HuH-7.5 (cell line): ENCODE data around the gene PODNL1.

Experiments used
- DNase-seq: peaks from one replicate; pipeline ENCODE4 v3.0.0; 2011; ENCODE audit warnings: low spot score

The PODNL1 gene

DNA sequence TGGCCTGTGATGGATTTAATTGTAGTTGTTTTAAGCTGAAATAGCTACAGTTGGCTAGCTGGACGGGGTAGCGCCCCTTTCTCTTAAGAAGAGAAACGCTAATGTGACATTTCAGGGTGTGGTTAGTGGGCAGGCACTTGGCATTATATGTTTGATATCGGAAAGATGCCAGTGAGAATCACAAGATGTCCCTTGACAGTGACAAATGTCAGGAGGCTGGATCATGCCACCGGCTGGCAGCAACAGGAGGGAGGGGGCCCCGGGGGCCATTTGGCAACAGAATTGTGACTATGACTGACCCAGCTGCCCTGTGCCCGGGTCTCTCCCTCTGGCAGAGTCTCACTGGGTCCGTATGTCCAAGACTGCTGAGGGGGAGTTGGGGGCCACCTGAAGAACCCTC, 18.8 kb upstream of the PODNL1 start:
- no peak for DNase-seq

- no peak for DNase-seq
Measured at GRCh38 chr19:13956365-13956744, 18.1 kb upstream of the PODNL1 start.

- DNase-seq, result no peak
Measured at GRCh38 chr19:13955662-13956364, 17.6 kb upstream of the PODNL1 start.

GRCh38 chr19:13954185-13954584, 16.0 kb upstream of the PODNL1 start:
- DNase-seq, result no peak

- no peak for DNase-seq
Measured at GRCh38 chr19:13952931-13953531, 14.8 kb upstream of the PODNL1 start.

- DNase-seq, result peak; percentile 100
Measured at GRCh38 chr19:13952154-13952930, 14.1 kb upstream of the PODNL1 start, which contains the start of gene DCAF15. DCAF15 (plus strand) TSS chr19:13952509; CDS start chr19:13952513, 4 bp downstream.

GRCh38 chr19:13951799-13952153, 13.6 kb upstream of the PODNL1 start:
- no peak for DNase-seq

DNA sequence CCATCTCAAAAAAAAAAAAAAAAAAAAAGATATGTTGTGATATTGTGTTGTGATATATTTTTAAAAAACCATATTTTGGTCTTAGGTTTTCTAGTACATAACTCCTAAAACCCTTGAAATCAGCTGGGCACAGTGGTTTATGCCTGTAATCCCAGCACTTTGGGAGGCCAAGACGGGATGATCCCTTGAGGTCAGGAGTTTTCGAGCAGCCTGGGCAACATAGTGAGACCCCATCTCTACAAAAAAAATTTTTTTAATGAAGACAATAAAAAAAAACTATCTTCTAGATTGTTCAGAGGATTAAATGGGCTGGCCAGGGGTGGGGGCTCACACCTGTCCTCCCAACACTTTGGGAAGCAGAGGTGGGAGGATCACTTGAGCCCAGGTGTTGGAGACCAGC, 12.8 kb upstream of the PODNL1 start:
- DNase-seq, result no peak

DNA sequence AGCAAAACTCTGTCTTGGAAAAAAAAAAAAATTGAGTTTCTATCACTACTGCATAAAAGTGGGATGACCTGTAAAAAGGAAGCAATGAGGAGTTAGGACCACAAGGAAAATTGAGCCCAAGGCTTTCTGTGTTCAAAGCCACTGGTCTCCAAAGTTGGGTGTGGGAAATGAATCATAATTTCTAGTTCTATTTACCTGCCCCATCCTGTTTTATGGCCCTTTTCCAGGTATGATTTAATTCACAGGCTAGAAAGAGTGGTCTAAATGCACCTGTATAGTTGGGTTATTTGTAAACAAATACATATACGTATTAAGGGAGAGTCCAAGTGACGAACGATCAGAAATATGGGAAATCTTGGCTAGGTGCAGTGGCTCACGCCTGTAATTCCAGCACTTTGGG, 8.2 kb upstream of the PODNL1 start:
- no peak for DNase-seq

DNA sequence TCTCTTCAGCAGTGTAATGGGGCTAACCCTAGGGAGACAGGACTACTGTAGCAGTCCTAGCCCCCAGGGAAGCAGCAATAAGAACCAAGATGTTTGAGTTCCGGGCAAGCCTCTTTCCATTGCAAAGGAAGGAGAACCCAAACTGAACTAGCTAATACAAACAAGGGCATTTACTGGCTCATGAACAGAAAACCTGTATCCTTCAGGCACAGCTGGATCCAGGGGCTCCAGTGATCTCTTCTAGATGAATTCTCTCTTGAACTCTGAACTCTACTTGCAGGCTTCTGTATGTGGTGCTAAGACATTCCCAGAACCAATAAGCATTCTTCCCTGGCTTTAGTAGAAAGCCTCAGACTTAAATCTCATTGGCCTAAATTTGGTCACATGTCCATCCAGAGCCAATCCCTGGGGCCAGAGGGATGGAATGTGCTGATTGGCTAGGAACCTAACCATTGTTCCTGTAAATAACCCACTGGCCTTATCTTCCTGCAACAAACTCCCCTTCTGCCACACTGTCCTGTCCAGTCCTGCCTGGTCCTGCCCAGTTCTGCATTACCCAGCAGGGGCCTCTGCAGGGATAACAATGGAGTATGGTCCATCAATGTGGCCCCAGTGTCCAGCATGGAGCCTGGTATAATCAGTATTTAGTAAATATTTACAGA, 3.9 kb upstream of the PODNL1 start:
- DNase-seq, result no peak

DNA sequence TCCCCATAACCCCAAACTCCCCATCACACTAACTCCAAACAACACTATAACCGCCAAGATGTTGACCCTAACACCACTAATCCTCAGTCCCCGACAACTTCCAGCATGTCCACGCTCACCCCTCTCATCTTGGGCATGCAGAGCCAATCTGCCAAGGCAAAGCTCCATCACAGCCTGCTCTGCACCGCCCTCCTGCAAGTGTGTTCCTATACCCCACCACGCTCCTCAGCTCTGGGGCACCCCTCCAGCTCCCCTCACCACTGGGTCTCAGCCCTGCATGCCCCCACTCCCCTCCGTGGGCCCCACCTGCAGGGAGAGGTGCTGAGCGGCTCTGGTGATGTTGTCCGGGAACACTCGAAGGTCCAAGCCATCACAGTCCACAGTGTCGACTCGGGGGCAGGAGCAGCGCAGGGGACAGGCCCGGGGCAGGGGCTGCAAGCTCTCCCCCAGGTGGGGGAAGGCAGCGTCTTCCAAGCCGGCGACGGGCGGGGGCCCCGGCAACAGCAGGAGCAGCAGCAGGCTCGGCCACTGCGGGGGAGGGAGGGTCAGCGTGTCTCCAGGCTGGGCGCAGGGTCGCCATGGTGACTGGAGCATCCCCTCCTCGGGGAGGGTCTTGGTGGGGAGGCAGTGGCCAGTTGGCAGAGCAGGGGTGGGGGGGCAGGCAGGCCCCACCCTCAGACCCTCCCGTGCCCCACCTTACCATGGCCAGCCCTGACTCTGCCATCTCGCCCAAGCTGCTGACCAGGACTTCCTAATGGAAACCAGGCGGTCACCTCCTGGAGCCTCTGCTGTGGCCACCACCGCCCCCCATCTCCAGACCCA, 527 bp downstream of the PODNL1 start:
- DNase-seq, result no peak

DNA sequence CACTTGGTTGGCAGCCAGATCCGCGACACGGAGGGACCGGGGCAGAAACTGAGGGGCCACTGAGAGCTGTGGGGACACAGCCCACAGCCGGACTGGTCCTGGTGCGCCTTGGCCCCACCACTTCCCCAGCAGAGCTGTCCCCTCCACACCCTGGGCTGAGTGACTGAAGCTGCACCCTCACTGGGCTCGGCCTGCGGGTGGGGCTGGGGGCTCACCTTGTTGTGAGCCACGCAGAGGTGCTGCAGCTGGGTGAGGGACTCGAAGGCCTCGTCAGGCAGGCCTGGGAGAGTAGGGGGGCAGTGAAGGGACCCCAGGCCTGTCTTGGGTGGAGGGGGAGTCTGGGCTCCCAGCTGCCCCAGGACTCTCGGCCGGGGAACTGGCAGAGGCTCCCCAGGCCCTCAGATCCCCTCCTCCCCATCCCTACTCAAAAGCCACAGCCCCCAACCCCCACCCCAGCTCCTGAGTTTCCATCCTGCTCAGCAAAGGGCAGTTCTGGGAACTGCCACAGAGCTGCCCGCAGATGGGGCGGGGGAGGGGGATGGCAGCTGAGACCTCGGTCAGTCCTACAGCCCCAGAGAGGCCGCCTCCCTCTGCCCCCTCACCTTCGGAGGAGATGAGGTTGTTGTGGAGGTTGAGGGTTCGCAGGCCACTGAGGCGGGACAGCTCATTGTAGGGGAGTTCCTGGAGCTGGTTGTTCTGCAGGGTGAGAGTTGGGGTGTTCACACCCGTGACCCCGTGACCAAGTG, 2.3 kb downstream of the PODNL1 start:
- no peak for DNase-seq

- no peak for DNase-seq
Measured at GRCh38 chr19:13934785-13935109, 3.5 kb downstream of the PODNL1 start.

DNA sequence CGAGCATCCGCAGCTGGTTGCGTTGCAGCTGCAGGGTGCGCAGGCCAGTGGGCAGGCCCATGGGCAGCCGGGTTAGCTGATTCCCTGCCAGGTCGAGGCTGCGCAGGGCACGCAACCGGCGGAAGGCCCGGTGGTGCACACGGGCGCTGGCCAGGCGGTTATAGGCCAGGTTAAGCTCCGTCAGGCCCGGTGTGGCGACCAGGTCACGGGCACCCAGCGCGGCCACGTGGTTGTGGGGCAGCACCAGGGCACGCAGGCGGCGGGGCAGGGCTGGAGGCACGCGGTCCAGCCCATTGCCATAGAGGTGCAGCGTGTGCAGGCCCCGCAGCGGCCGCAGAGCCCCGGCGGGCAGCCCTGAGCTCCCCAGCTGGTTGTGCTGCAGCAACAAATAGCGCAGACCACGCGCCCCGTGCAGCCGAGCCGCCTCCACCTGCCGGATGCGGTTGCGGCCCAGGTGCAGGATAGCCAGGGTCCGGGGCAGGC, 5.3 kb downstream of the PODNL1 start:
- no peak for DNase-seq

DNA sequence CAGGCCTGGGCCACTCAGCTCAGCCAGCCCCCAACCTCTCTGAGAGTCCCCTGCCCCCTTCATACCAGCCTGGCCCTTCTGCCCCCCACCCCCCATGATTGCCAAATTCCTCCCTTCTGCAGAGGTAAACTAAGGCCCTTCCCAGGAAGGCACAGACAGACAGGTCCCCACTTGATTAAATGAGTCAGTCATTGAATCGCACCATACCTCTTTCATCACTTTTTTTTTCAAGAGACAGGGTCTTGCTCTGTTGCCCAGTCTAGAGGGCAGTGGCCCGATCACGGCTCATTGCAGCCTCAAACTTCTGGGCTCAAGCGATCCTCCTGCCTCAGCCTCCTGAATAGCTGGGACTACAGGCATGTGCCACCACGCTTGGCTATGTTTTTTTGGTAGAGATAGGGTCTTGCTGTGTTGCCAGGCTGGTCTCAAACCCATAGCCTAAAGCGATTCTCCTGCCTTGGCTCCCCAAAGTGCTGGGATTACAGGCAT, 6.0 kb downstream of the PODNL1 start:
- DNase-seq, result no peak

GRCh38 chr19:13931391-13932148, 6.6 kb downstream of the PODNL1 start:
- no peak for DNase-seq

GRCh38 chr19:13930402-13930801, 7.8 kb downstream of the PODNL1 start:
- DNase-seq, result no peak

GRCh38 chr19:13929956-13930355, 8.3 kb downstream of the PODNL1 start:
- no peak for DNase-seq

DNA sequence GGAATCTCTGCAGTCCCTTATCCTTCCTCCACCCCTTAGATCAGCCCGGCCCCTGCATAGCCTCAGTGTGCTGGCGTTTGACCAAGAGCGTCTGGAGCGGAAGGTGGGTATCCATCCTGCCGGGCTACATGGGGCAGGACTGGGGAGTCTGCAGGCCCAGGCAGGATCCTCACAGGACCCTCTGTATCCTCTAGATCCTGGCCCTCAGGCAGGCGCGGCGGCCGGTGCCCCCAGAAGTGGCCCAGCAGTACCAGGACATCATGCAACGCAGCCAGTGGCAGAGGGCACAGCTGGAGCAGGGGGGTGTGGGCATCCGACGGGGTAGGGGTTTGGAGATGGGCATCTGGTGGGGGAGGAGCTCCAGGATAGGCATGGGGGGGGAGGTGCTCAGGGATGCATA, 8.9 kb downstream of the PODNL1 start:
- DNase-seq, result no peak

- DNase-seq, result no peak
Measured at GRCh38 chr19:13926715-13927114, 11.5 kb downstream of the PODNL1 start.
